IMR-90 (cell line): ENCODE data around the gene PDGFD. TPM values are rescaled to one million over a fixed set of nuclear protein-coding genes. Genes with fewer than 3 reads are reported as not detected.

Experiments used
- ATAC-seq: fragments of 200-7000 bp; cut with Tn5 transposase; 2 replicates; pipeline ENCODE4 v1.9.1; 2020; ENCODE audit warnings: low read depth, mild to moderate bottlenecking, moderate library complexity
- BruUV-seq: library from RNA; stranded (reverse); fragments of 400-500 nt; replicated peaks from 2 replicates; lab custom pipeline; 2021; lab: Mats Ljungman, UMichigan
- CTCF ChIA-PET: fragments of 300-600 bp; formaldehyde crosslinking; extraction: SDS; loops from one replicate; lab custom pipeline; 2021; ENCODE audit warnings: antibody characterized with exemption; lab: Yijun Ruan, JAX
- POLR2A ChIA-PET: fragments of 300-600 bp; sonication (Branson Sonifier 250); formaldehyde crosslinking; loops from one replicate; lab custom pipeline; 2022; ENCODE audit warnings: antibody characterized with exemption; ENCODE audit not compliant: unreplicated experiment; lab: Charles Lee
- DNase-seq: peaks from one replicate; pipeline ENCODE4 v3.0.0; 2013
- H2AFZ ChIP-seq: replicated peaks from 2 replicates; pipeline ENCODE3; 2013; ENCODE audit warnings: low read length, mild to moderate bottlenecking; ENCODE audit not compliant: poor library complexity
- H2AK5ac ChIP-seq: 2 replicates; pipeline ENCODE4 v1.6.1; 2013; ENCODE audit warnings: low read depth, low read length, inconsistent platforms
- H2AK9ac ChIP-seq: replicated peaks from 2 replicates; pipeline ENCODE3; 2013; ENCODE audit warnings: mild to moderate bottlenecking, low read depth, low read length, moderate library complexity; ENCODE audit not compliant: poor library complexity
- H2BK120ac ChIP-seq: 2 replicates; pipeline ENCODE4 v1.6.1; 2013; ENCODE audit warnings: low read depth, low read length, inconsistent platforms
- H2BK15ac ChIP-seq: 3 replicates; pipeline ENCODE4 v1.6.1; 2013; ENCODE audit warnings: low read depth, low read length, inconsistent platforms
- H2BK20ac ChIP-seq: 2 replicates; pipeline ENCODE4 v1.6.1; 2013; ENCODE audit warnings: low read depth, mild to moderate bottlenecking, inconsistent platforms, low read length, moderate library complexity
- H2BK5ac ChIP-seq: 2 replicates; pipeline ENCODE4 v1.6.1; 2013; ENCODE audit warnings: mild to moderate bottlenecking, low read depth, low read length, inconsistent platforms; ENCODE audit not compliant: poor library complexity, severe bottlenecking
- H3K14ac ChIP-seq: replicated peaks from 2 replicates; pipeline ENCODE4 v1.6.1; 2013; ENCODE audit warnings: low read depth, low read length, inconsistent platforms
- H3K18ac ChIP-seq: 2 replicates; pipeline ENCODE4 v1.6.1; 2013; ENCODE audit warnings: low read depth, low read length, control low read depth
- H3K23ac ChIP-seq: 2 replicates; pipeline ENCODE4 v1.6.1; 2013; ENCODE audit warnings: low read depth, low read length, inconsistent platforms
- H3K27ac ChIP-seq: 2 replicates; pipeline ENCODE4 v1.5.1; 2013; ENCODE audit warnings: mild to moderate bottlenecking, control low read depth, low read length; ENCODE audit not compliant: insufficient read depth
- H3K27me3 ChIP-seq: 2 replicates; pipeline ENCODE4 v1.6.1; 2013; ENCODE audit warnings: low read length; ENCODE audit not compliant: control insufficient read depth, insufficient read depth
- H3K36me3 ChIP-seq: 2 replicates; pipeline ENCODE4 v1.6.1; 2013; ENCODE audit warnings: low read length, mixed read lengths; ENCODE audit not compliant: control insufficient read depth, insufficient read depth
- H3K4ac ChIP-seq: 2 replicates; pipeline ENCODE4 v1.6.1; 2013; ENCODE audit warnings: low read depth, low read length, inconsistent platforms
- H3K4me1 ChIP-seq: 2 replicates; pipeline ENCODE4 v1.6.1; 2013; ENCODE audit warnings: low read length, mixed read lengths; ENCODE audit not compliant: control insufficient read depth, insufficient read depth
- H3K4me2 ChIP-seq: 2 replicates; pipeline ENCODE4 v1.6.1; 2013; ENCODE audit warnings: low read depth, mild to moderate bottlenecking, control low read depth, low read length, moderate library complexity
- H3K4me3 ChIP-seq: 2 replicates; pipeline ENCODE4 v1.5.1; 2013; ENCODE audit warnings: low read depth, mild to moderate bottlenecking, control low read depth, low read length, moderate library complexity; ENCODE audit not compliant: insufficient read depth
- H3K56ac ChIP-seq: 2 replicates; pipeline ENCODE4 v1.6.1; 2013; ENCODE audit warnings: low read length, inconsistent platforms; ENCODE audit not compliant: insufficient read depth; ENCODE audit errors: extremely low read depth
- H3K79me1 ChIP-seq, 2 experiments: 2 replicates each; pipeline ENCODE4 v1.6.1; 2013; ENCODE audit warnings: low read length in 2 of 2, inconsistent platforms in 1 of 2, low read depth in 1 of 2
- H3K9ac ChIP-seq: 2 replicates; pipeline ENCODE4 v1.6.1; 2013; ENCODE audit warnings: low read depth, low read length, control low read depth
- H3K9me1 ChIP-seq: 2 replicates; pipeline ENCODE4 v1.6.1; 2013; ENCODE audit warnings: low read length, inconsistent platforms; ENCODE audit not compliant: insufficient read depth
- H3K9me3 ChIP-seq: 2 replicates; pipeline ENCODE4 v1.6.1; 2013; ENCODE audit warnings: low read length; ENCODE audit not compliant: control insufficient read depth, insufficient read depth
- H4K20me1 ChIP-seq: 2 replicates; pipeline ENCODE4 v1.6.1; 2013; ENCODE audit warnings: low read length, inconsistent platforms; ENCODE audit not compliant: insufficient read depth
- H4K5ac ChIP-seq: 2 replicates; pipeline ENCODE4 v1.6.1; 2013; ENCODE audit warnings: mild to moderate bottlenecking, low read depth, low read length, control low read depth
- H4K8ac ChIP-seq, 2 experiments: 2 replicates each; pipeline ENCODE4 v1.6.1; 2013; ENCODE audit warnings: low read depth in 2 of 2, low read length in 2 of 2, control low read depth in 1 of 2, inconsistent platforms in 1 of 2
- H4K91ac ChIP-seq: 2 replicates; pipeline ENCODE4 v1.6.1; 2013; ENCODE audit warnings: low read depth, low read length, inconsistent platforms; ENCODE audit not compliant: insufficient read depth
- BHLHE40 ChIP-seq: fragments of 150-350 bp; IDR thresholded peaks from 2 replicates; pipeline ENCODE4 v1.6.1; 2016; ENCODE audit warnings: mild to moderate bottlenecking, low read depth, low read length
- CEBPB ChIP-seq: IDR thresholded peaks from 2 replicates; pipeline ENCODE4 v1.6.1; 2012; ENCODE audit warnings: low read depth, low read length, improper control_type of control experiment
- CHD1 ChIP-seq: IDR thresholded peaks from 2 replicates; pipeline ENCODE4 v1.6.1; 2012; ENCODE audit warnings: low read depth, low read length, improper control_type of control experiment
- FOS ChIP-seq: fragments of 150-350 bp; IDR thresholded peaks from 2 replicates; pipeline ENCODE4 v1.6.1; 2016; ENCODE audit warnings: low read depth, low read length
- MAZ ChIP-seq: IDR thresholded peaks from 2 replicates; pipeline ENCODE4 v1.6.1; 2012; ENCODE audit warnings: low read depth, mild to moderate bottlenecking, low read length, improper control_type of control experiment, moderate library complexity, borderline replicate concordance
- MXI1 ChIP-seq: IDR thresholded peaks from 2 replicates; pipeline ENCODE4 v1.6.1; 2012; ENCODE audit warnings: low read depth, mild to moderate bottlenecking, low read length, moderate library complexity, borderline replicate concordance
- POLR2A ChIP-seq: IDR thresholded peaks from 2 replicates; pipeline ENCODE4 v1.6.1; 2012; ENCODE audit warnings: mild to moderate bottlenecking, low read depth, low read length
- RAD21 ChIP-seq: IDR thresholded peaks from 2 replicates; pipeline ENCODE4 v1.6.1; 2012; ENCODE audit warnings: low read length, improper control_type of control experiment
- RCOR1 ChIP-seq: IDR thresholded peaks from 2 replicates; pipeline ENCODE4 v1.6.1; 2012; ENCODE audit warnings: mild to moderate bottlenecking, low read length, improper control_type of control experiment; ENCODE audit not compliant: insufficient replicate concordance
- RFX5 ChIP-seq: IDR thresholded peaks from 2 replicates; pipeline ENCODE4 v1.8.0; 2012; ENCODE audit warnings: low read depth, mild to moderate bottlenecking, low read length, moderate library complexity
- SMC3 ChIP-seq: fragments of 150-350 bp; IDR thresholded peaks from 2 replicates; pipeline ENCODE4 v1.6.1; 2016; ENCODE audit warnings: low read depth, mild to moderate bottlenecking, antibody characterized with exemption, low read length, moderate library complexity
- WGBS, 2 experiments: methylation state at CpG; one replicate each; pipeline versions ENCODE4 v1.1.5 to v1.1.7; 2013; ENCODE audit warnings: missing lambda C conversion rate in 2 of 2; ENCODE audit not compliant: insufficient read length in 1 of 2; ENCODE audit errors: extremely low coverage in 2 of 2; 5-methylcytosine and 5-hydroxymethylcytosine counted together
- dilution Hi-C: fragments of 300-500 bp; cut with HindIII; formaldehyde crosslinking; loops from one replicate; pipeline ENCODE4 v1.14.3; 2018; ENCODE audit warnings: low sequenced_read_pairs; ENCODE audit not compliant: unreplicated experiment
- in situ Hi-C: fragments of 300-500 bp; cut with MboI; formaldehyde crosslinking; loops from 3 replicates; pipeline ENCODE4 v1.14.3; 2019; ENCODE audit warnings: low sequenced_read_pairs, inconsistent platforms, mixed read lengths
- intact Hi-C: fragments of 100-400 bp; cut with micrococcal nuclease; formaldehyde crosslinking; loops from 2 replicates; pipeline ENCODE4 v1.10.0; 2022
- polyA plus RNA-seq, 3 experiments: library from polyadenylated mRNA; depleted of rRNA; stranded (reverse); fragments of >200 nt; gene quantifications; 2 replicates each; pipeline ENCODE4 v1.2.3, GENCODE V29; 2012; ENCODE audit warnings: low replicate concordance in 1 of 3
- total RNA-seq: library from RNA; depleted of rRNA; stranded (reverse); fragments of >200 nt; gene quantifications from 2 replicates; pipeline ENCODE4 v1.2.3, GENCODE V29; 2012
- TF ChIP-seq, protein P1 (sequence below): fragments of 150-350 bp; IDR thresholded peaks from 2 replicates; pipeline ENCODE4 v1.6.1; 2017; ENCODE audit warnings: mild to moderate bottlenecking, antibody characterized with exemption, low read length, low read depth
- TF ChIP-seq, protein P2 (sequence below): conservative IDR thresholded peaks from 2 replicates; pipeline ENCODE4 v1.5.1; 2012; ENCODE audit warnings: mild to moderate bottlenecking, low read depth, low read length, improper control_type of control experiment
- TF ChIP-seq, protein P3 (sequence below): fragments of 150-350 bp; IDR thresholded peaks from 2 replicates; pipeline ENCODE4 v1.6.1; 2016; ENCODE audit warnings: low read depth, mild to moderate bottlenecking, low read length, moderate library complexity, borderline replicate concordance

The PDGFD gene
- total and polyA plus RNA-seq, 2 of the 4 experiments (the other 2 are of a cell fraction): 2.1 to 3.0 TPM

DNA sequence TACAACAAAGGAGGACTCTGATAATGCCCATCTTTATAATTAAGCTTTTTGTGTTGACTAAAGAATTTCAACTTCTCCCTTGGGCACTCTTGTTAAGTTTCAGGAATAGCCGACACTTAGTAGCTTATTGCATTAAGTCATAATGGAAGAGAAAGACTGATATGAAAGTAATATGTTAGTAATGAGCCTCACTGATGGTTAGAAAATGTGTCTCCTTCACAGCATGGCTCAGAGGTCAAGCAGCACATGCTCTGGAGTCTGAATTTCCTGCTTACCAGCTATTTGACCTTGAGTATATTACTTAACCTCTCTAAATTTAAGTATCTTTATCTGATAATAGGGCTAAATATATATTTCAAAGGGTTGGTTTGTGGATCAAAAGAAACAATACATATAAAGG, 39.0 kb downstream of the PDGFD start:
- Histone ChIP-seq H2BK5ac (no peak overlapping the region), H3K18ac (no peak overlapping the region), H2BK120ac (no peak overlapping the region), H3K56ac (no peak overlapping the region), H3K4me2 (no peak overlapping the region), H4K91ac (no peak overlapping the region), H2AK9ac (no peak overlapping the region), H3K23ac (no peak overlapping the region), H3K9me1 (no peaks in the 10 kb centered on the region), H2AFZ (no peak overlapping the region), H4K5ac (no peak overlapping the region), H3K9ac (no peak overlapping the region), H3K14ac (no peak overlapping the region), H3K4me3 (no peak overlapping the region), H2AK5ac (no peak overlapping the region), H3K27ac (no peak overlapping the region), H3K79me1 (no peaks in the 10 kb centered on the region), H3K27me3 (no peaks in the 10 kb centered on the region), H3K36me3 (no peaks in the 10 kb centered on the region), H4K8ac (no peak overlapping the region), H2BK15ac (no peak overlapping the region), H3K4ac (no peak overlapping the region), H2BK20ac (no peak overlapping the region), H3K9me3 (no peaks in the 10 kb centered on the region), H4K20me1 (no peaks in the 10 kb centered on the region), H3K4me1 (peaks cover 4% of the 10 kb centered on the region; the same call in 1 of the 2 replicates)
- no peak for TF ChIP-seq MAZ
- no peak for TF ChIP-seq FOS
- TF ChIP-seq, protein P1, sequence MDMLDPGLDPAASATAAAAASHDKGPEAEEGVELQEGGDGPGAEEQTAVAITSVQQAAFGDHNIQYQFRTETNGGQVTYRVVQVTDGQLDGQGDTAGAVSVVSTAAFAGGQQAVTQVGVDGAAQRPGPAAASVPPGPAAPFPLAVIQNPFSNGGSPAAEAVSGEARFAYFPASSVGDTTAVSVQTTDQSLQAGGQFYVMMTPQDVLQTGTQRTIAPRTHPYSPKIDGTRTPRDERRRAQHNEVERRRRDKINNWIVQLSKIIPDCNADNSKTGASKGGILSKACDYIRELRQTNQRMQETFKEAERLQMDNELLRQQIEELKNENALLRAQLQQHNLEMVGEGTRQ: no peak
- no peak for TF ChIP-seq CHD1
- no peak for TF ChIP-seq RAD21
- no peak for TF ChIP-seq POLR2A
- TF ChIP-seq CEBPB: no peak
- no peak for TF ChIP-seq BHLHE40
- TF ChIP-seq, protein P2, sequence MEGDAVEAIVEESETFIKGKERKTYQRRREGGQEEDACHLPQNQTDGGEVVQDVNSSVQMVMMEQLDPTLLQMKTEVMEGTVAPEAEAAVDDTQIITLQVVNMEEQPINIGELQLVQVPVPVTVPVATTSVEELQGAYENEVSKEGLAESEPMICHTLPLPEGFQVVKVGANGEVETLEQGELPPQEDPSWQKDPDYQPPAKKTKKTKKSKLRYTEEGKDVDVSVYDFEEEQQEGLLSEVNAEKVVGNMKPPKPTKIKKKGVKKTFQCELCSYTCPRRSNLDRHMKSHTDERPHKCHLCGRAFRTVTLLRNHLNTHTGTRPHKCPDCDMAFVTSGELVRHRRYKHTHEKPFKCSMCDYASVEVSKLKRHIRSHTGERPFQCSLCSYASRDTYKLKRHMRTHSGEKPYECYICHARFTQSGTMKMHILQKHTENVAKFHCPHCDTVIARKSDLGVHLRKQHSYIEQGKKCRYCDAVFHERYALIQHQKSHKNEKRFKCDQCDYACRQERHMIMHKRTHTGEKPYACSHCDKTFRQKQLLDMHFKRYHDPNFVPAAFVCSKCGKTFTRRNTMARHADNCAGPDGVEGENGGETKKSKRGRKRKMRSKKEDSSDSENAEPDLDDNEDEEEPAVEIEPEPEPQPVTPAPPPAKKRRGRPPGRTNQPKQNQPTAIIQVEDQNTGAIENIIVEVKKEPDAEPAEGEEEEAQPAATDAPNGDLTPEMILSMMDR: no peak
- TF ChIP-seq SMC3: no peak
- no peak for TF ChIP-seq MXI1
- no peak for TF ChIP-seq RCOR1
- TF ChIP-seq RFX5: no peak
- TF ChIP-seq, protein P3, sequence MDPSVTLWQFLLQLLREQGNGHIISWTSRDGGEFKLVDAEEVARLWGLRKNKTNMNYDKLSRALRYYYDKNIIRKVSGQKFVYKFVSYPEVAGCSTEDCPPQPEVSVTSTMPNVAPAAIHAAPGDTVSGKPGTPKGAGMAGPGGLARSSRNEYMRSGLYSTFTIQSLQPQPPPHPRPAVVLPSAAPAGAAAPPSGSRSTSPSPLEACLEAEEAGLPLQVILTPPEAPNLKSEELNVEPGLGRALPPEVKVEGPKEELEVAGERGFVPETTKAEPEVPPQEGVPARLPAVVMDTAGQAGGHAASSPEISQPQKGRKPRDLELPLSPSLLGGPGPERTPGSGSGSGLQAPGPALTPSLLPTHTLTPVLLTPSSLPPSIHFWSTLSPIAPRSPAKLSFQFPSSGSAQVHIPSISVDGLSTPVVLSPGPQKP: no peak
- BruUV-seq: no TSS peak
- ATAC-seq (no peak), DNase-seq (no peak)
- POLR2A ChIA-PET: no interaction called here
- in situ Hi-C loops (no loop called here), dilution Hi-C loops (no loop called here), intact Hi-C loops (no loop called here)
- CTCF ChIA-PET: no interaction called here
- no CpG with 5 or more reads among the region's 1 CpG for WGBS, 2 experiments
